ENCODE data around the gene TP53BP2.

TP53BP2 gene

GRCh38 chr1:223730479-223731132 lies 115.1 kb downstream of the TP53BP2 start:
- Histone ChIP-seq H3K4me2 (ENCODE audit: low read depth, low read length, poor library complexity, severe bottlenecking) (no peak overlapping the region), H3F3A (ENCODE audit: low read depth) (no peaks in the 10 kb centered on the region), H3K4me3 (ENCODE audit: low read length, poor library complexity, severe bottlenecking) (no peak overlapping the region), H3K9ac (ENCODE audit: low read depth, low read length, poor library complexity, severe bottlenecking) (no peak overlapping the region), H4K20me1 (ENCODE audit: insufficient read depth, low read length, poor library complexity, severe bottlenecking) (no peaks in the 10 kb centered on the region), H3K9me3 (ENCODE audit: insufficient read depth, low read depth, low read length) (no peaks in the 10 kb centered on the region), H3K27me3 (ENCODE audit: insufficient read depth, low read length, poor library complexity, severe bottlenecking) (no peaks in the 10 kb centered on the region), H3K9me2 (replicated peaks; ENCODE audit: low read depth, low read length) (no peaks in the 10 kb centered on the region), H3K79me2 (ENCODE audit: insufficient read depth, low read length) (no peaks in the 10 kb centered on the region), H3K36me3 (ENCODE audit: insufficient read depth, low read length) (no peaks in the 10 kb centered on the region), H3K4me1 (ENCODE audit: insufficient read depth, low read length, poor library complexity, severe bottlenecking) (peaks cover 14% of the 10 kb centered on the region), H2AFZ (ENCODE audit: low read length) (no peak overlapping the region)
- TF ChIP-seq CTCF (conservative IDR thresholded peaks at IDR 0.05; ENCODE audit: low read length) (no peak), EZH2phosphoT487 (IDR thresholded peaks at IDR 0.05; ENCODE audit: borderline replicate concordance) (no peak)

DNA sequence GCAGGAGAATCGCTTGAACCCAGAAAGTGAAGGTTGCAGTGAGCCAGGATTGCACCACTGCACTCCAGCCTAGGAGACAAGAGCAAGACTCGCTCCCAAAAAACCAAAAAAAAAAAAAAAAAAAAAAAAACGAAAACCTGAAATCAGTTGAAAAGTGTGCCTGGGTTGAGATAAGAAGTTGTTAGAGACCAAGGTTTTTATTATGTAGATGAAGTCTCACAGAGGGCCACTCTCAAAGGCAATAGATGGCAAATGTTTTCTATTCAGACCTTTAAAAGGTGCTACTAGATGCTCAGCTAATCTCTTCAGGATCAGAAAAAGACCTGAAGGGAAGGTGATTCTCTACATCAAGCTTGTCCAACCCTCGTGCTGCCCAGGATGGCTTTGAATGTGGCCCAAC lies 115.8 kb downstream of the TP53BP2 start:
- Histone ChIP-seq H3K9me3 (ENCODE audit: insufficient read depth, low read depth, low read length) (no peaks in the 10 kb centered on the region), H3K79me2 (ENCODE audit: insufficient read depth, low read length) (no peaks in the 10 kb centered on the region), H3K9ac (ENCODE audit: low read depth, low read length, poor library complexity, severe bottlenecking) (no peak overlapping the region), H3K4me2 (ENCODE audit: low read depth, low read length, poor library complexity, severe bottlenecking) (no peak overlapping the region), H2AFZ (ENCODE audit: low read length) (no peak overlapping the region), H3F3A (ENCODE audit: low read depth) (no peaks in the 10 kb centered on the region), H3K27me3 (ENCODE audit: insufficient read depth, low read length, poor library complexity, severe bottlenecking) (no peaks in the 10 kb centered on the region), H3K36me3 (ENCODE audit: insufficient read depth, low read length) (no peaks in the 10 kb centered on the region), H4K20me1 (ENCODE audit: insufficient read depth, low read length, poor library complexity, severe bottlenecking) (no peaks in the 10 kb centered on the region), H3K9me2 (replicated peaks; ENCODE audit: low read depth, low read length) (no peaks in the 10 kb centered on the region), H3K4me3 (ENCODE audit: low read length, poor library complexity, severe bottlenecking) (no peak overlapping the region), H3K4me1 (ENCODE audit: insufficient read depth, low read length, poor library complexity, severe bottlenecking) (peaks cover 14% of the 10 kb centered on the region)
- TF ChIP-seq CTCF (conservative IDR thresholded peaks at IDR 0.05; ENCODE audit: low read length) (no peak), EZH2phosphoT487 (IDR thresholded peaks at IDR 0.05; ENCODE audit: borderline replicate concordance) (no peak)
